HG02943 (cell line): ENCODE measurements around the gene NABP1.

Experiments used
- ATAC-seq: cut with Tn5 transposase; IDR thresholded peaks from one replicate; pipeline ENCODE4 v1.9.1; 2021; ENCODE audit warnings: mild to moderate bottlenecking, low read depth, moderate library complexity; ENCODE audit not compliant: unreplicated experiment

Gene NABP1

GRCh38 chr2:191646163-191646902 lies 31.6 kb upstream of the NABP1 start:
- no peak for ATAC-seq

GRCh38 chr2:191649519-191649918 lies 28.4 kb upstream of the NABP1 start:
- ATAC-seq, result no peak

- peak; percentile 93 for ATAC-seq
Observed at GRCh38 chr2:191650896-191651773, 26.8 kb upstream of the NABP1 start.

- no peak for ATAC-seq
Observed at GRCh38 chr2:191653667-191654391, 24.1 kb upstream of the NABP1 start.

- ATAC-seq, result no peak
Observed at GRCh38 chr2:191656391-191656790, 21.5 kb upstream of the NABP1 start.

- ATAC-seq, result no peak
Observed at GRCh38 chr2:191656792-191657191, 21.1 kb upstream of the NABP1 start.

GRCh38 chr2:191657977-191658376 lies 20.0 kb upstream of the NABP1 start:
- no peak for ATAC-seq

- no peak for ATAC-seq
Observed at GRCh38 chr2:191659198-191659597, 18.7 kb upstream of the NABP1 start.

GRCh38 chr2:191660575-191660974 lies 17.4 kb upstream of the NABP1 start:
- no peak for ATAC-seq

- ATAC-seq, result no peak
Observed at GRCh38 chr2:191661097-191661924, 16.6 kb upstream of the NABP1 start.

- ATAC-seq, result no peak
Observed at GRCh38 chr2:191664823-191665677, 12.9 kb upstream of the NABP1 start.

GRCh38 chr2:191666226-191666625 lies 11.7 kb upstream of the NABP1 start:
- ATAC-seq, result no peak

- peak; percentile 55 for ATAC-seq
Observed at GRCh38 chr2:191666732-191667131, 11.2 kb upstream of the NABP1 start.

- ATAC-seq, result no peak
Observed at GRCh38 chr2:191670076-191670475, 7.9 kb upstream of the NABP1 start.

GRCh38 chr2:191670787-191671186 lies 7.1 kb upstream of the NABP1 start:
- no peak for ATAC-seq

- peak; percentile 61 for ATAC-seq
Observed at GRCh38 chr2:191675807-191676721, 1.9 kb upstream of the NABP1 start.

- peak; percentile 29 for ATAC-seq
Observed at GRCh38 chr2:191676790-191677645, 918 bp upstream of the NABP1 start.
